Smooth muscle cell (in vitro differentiated cells): ENCODE measurements around the gene GPC5. TPM values are rescaled to one million over a fixed set of nuclear protein-coding genes. Genes with fewer than 3 reads are reported as not detected.

Source experiments
- DNase-seq: peaks from one replicate; lab custom pipeline; 2025; ENCODE audit not compliant: unreplicated experiment; lab: John Stamatoyannopoulos, UW
- H2AFZ ChIP-seq: fragments of 200-600 bp; sonication (generic); 2 replicates; pipeline ENCODE4 v1.6.0; 2016; ENCODE audit warnings: antibody characterized with exemption, low read depth, mild to moderate bottlenecking
- H3F3A ChIP-seq: fragments of 200-600 bp; sonication (generic); 2 replicates; pipeline ENCODE4 v1.6.0; 2017; ENCODE audit warnings: antibody characterized with exemption, low read depth
- H3K27ac ChIP-seq: fragments of 200-600 bp; sonication (generic); 2 replicates; pipeline ENCODE4 v1.5.1; 2016; ENCODE audit warnings: low read depth, mild to moderate bottlenecking
- H3K27me3 ChIP-seq: fragments of 200-600 bp; sonication (generic); 2 replicates; pipeline ENCODE4 v1.6.1; 2016; ENCODE audit warnings: low read depth, mild to moderate bottlenecking
- H3K36me3 ChIP-seq: fragments of 200-600 bp; sonication (generic); 2 replicates; pipeline ENCODE4 v1.5.1; 2016; ENCODE audit warnings: low read depth
- H3K4me1 ChIP-seq: fragments of 200-600 bp; sonication (generic); 2 replicates; pipeline ENCODE4 v1.5.1; 2016; ENCODE audit warnings: low read depth
- H3K4me2 ChIP-seq: fragments of 200-600 bp; sonication (generic); 2 replicates; pipeline ENCODE4 v1.6.0; 2016; ENCODE audit warnings: mild to moderate bottlenecking
- H3K4me3 ChIP-seq: fragments of 200-600 bp; sonication (generic); 2 replicates; pipeline ENCODE4 v1.5.1; 2016; ENCODE audit warnings: mild to moderate bottlenecking
- H3K79me2 ChIP-seq: fragments of 200-600 bp; sonication (generic); 2 replicates; pipeline ENCODE4 v1.6.0; 2016; ENCODE audit warnings: low read depth, mild to moderate bottlenecking
- H3K9ac ChIP-seq: fragments of 200-600 bp; sonication (generic); 2 replicates; pipeline ENCODE4 v1.6.0; 2016; ENCODE audit warnings: low read depth
- H3K9me3 ChIP-seq: fragments of 200-600 bp; sonication (generic); replicated peaks from 2 replicates; pipeline ENCODE4 v1.5.1; 2016; ENCODE audit warnings: low read depth
- H4K20me1 ChIP-seq: fragments of 200-600 bp; sonication (generic); 2 replicates; pipeline ENCODE4 v1.6.0; 2016; ENCODE audit warnings: low read depth
- WGBS: methylation state at CpG from one replicate; pipeline ENCODE4 v1.1.7; 2016; ENCODE audit warnings: low lambda C conversion rate; 5-methylcytosine and 5-hydroxymethylcytosine counted together
- polyA plus RNA-seq: library from polyadenylated mRNA; unstranded; fragments of >200 nt; fragmentation: Nextera tagmentation; extraction: Ambion mirVana; gene quantifications from 2 replicates; pipeline ENCODE4 v1.2.1, GENCODE V29; 2016
- total RNA-seq: library from RNA; depleted of rRNA; stranded (reverse); fragments of >200 nt; gene quantifications from 2 replicates; pipeline ENCODE4 v1.2.3, GENCODE V29; 2014
- TF ChIP-seq, protein P1 (sequence below): fragments of 200-600 bp; sonication (generic); IDR thresholded peaks from 2 replicates; pipeline ENCODE4 v1.5.1; 2017; ENCODE audit warnings: borderline replicate concordance, mild to moderate bottlenecking, antibody characterized with exemption; ENCODE audit not compliant: insufficient read depth, poor library complexity, severe bottlenecking

Gene GPC5
- total and polyA plus RNA-seq, 2 experiments from 2014 or later, result 0.99 to 1.0 TPM

DNA sequence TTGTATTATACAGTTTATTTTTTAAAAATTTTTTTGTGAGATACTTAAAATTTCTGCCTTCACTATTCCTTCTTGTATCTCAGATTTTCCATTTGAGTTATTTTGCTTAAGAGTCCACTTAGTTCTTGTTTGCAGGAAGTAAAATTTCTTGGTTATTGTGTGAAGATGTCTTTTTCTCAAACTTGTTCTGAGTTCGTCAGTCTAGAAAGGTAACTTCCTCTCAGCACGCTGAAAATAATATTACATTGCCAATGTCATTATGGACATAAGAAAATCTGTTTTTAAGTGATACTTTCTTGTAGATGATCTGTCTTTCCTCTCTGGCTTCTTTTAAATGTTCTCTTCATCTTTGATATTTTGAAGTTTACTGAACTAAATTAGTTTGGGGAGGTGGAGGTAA lies 1096.5 kb downstream of the GPC5 start:
- Histone ChIP-seq H3K9ac (no peak overlapping the region), H3F3A (no peaks in the 10 kb centered on the region), H3K9me3 (peaks cover 2% of the 10 kb centered on the region), H3K27me3 (no peaks in the 10 kb centered on the region), H3K27ac (no peak overlapping the region), H3K4me1 (no peaks in the 10 kb centered on the region), H3K36me3 (no peaks in the 10 kb centered on the region), H4K20me1 (no peaks in the 10 kb centered on the region), H2AFZ (no peak overlapping the region), H3K79me2 (no peaks in the 10 kb centered on the region), H3K4me3 (no peak overlapping the region), H3K4me2 (no peak overlapping the region)
- no peak for DNase-seq
- TF ChIP-seq, protein P1, sequence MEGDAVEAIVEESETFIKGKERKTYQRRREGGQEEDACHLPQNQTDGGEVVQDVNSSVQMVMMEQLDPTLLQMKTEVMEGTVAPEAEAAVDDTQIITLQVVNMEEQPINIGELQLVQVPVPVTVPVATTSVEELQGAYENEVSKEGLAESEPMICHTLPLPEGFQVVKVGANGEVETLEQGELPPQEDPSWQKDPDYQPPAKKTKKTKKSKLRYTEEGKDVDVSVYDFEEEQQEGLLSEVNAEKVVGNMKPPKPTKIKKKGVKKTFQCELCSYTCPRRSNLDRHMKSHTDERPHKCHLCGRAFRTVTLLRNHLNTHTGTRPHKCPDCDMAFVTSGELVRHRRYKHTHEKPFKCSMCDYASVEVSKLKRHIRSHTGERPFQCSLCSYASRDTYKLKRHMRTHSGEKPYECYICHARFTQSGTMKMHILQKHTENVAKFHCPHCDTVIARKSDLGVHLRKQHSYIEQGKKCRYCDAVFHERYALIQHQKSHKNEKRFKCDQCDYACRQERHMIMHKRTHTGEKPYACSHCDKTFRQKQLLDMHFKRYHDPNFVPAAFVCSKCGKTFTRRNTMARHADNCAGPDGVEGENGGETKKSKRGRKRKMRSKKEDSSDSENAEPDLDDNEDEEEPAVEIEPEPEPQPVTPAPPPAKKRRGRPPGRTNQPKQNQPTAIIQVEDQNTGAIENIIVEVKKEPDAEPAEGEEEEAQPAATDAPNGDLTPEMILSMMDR, result no peak
- WGBS, result 95% methylated on average over 2 of the region's 2 CpGs

DNA sequence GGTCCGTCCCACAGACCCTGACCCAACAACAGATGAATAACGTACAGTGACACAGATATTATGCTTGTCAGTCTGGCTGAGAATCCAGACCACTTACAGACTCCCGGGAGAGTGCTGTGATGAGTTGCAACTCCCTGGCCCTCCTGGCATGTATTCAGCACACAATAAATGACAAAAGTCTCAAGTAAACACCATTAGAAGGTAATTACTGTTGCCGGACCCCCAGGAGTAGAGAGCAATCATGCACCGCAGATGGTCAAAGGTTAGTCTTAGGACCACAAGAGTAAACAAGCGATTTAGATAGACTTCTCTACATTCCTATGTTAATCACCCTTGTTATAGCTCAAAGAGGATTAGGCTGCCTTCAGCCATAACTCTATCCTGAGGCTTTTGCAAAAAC lies 1101.8 kb downstream of the GPC5 start:
- DNase-seq, result no peak
- no peak overlapping the region for H3K4me3 ChIP-seq
- 46% methylated on average over 6 of the region's 6 CpGs for WGBS

DNA sequence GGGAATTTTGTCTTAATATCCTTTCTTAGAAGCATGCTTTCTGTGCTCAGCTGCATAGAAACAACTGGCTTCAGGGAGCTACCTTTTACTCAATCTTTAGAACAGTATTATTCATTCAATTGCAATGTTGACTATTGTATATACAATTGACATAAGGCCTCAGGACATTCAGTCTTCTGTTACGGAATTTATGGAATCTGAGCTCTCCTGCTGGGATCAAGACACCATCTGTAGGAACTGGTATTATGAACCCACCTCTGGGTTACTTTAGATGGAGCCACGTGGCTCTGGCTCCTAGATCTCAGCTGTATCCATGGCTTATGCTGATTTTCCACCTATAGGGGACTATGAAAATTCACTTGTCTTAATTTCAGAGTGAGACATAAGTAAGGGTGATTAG lies 1112.0 kb downstream of the GPC5 start:
- TF ChIP-seq, protein P1, result no peak
- Histone ChIP-seq H3K36me3 (no peaks in the 10 kb centered on the region), H4K20me1 (no peaks in the 10 kb centered on the region), H3K4me2 (no peak overlapping the region), H3K9ac (no peak overlapping the region), H2AFZ (no peak overlapping the region), H3K4me1 (no peaks in the 10 kb centered on the region), H3K9me3 (no peaks in the 10 kb centered on the region), H3K79me2 (no peaks in the 10 kb centered on the region), H3K27ac (no peak overlapping the region), H3F3A (no peaks in the 10 kb centered on the region), H3K27me3 (no peaks in the 10 kb centered on the region), H3K4me3 (no peak overlapping the region)
- 46% methylated on average over 2 of the region's 2 CpGs for WGBS
- no peak for DNase-seq

More for the DNA sequence above, 1101.8 kb downstream of the GPC5 start:
- H3F3A ChIP-seq, result no peaks in the 10 kb centered on the region
- H3K9ac ChIP-seq, result no peak overlapping the region
- H3K27me3 ChIP-seq, result no peaks in the 10 kb centered on the region
- H2AFZ ChIP-seq, result no peak overlapping the region
- no peaks in the 10 kb centered on the region for H3K4me1 ChIP-seq
- no peak overlapping the region for H3K27ac ChIP-seq
- no peaks in the 10 kb centered on the region for H4K20me1 ChIP-seq
- H3K9me3 ChIP-seq, result peaks cover 2% of the 10 kb centered on the region
- H3K36me3 ChIP-seq, result no peaks in the 10 kb centered on the region
- TF ChIP-seq, protein P1, result no peak
- H3K4me2 ChIP-seq, result no peak overlapping the region
- H3K79me2 ChIP-seq, result no peaks in the 10 kb centered on the region

DNA sequence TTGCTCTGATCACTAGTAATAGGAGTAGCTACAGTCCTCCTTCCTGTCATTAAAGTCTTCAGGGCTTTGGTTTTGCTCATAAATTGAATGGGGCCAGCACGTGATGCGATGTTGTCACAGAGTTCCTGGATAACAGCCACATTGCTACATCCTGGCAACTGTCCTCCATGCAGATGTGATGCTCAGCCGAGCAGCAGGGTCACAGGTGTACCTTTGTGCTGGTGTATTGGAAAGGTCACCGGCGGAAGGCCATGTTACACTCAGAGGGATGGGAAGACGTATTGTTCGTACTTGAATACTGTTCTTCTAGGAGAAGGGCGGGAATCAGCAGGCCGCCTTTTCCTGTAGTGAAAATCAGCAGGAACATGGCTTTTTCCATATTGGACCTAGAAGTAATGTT lies 1114.4 kb downstream of the GPC5 start:
- Histone ChIP-seq H2AFZ (no peak overlapping the region), H3K9ac (no peak overlapping the region), H4K20me1 (no peaks in the 10 kb centered on the region), H3K4me1 (no peaks in the 10 kb centered on the region), H3K4me3 (no peak overlapping the region), H3K27me3 (no peaks in the 10 kb centered on the region), H3K4me2 (no peak overlapping the region), H3K27ac (no peak overlapping the region), H3K9me3 (no peaks in the 10 kb centered on the region), H3K79me2 (no peaks in the 10 kb centered on the region), H3K36me3 (no peaks in the 10 kb centered on the region), H3F3A (no peaks in the 10 kb centered on the region)
- 88% methylated on average over 9 of the region's 9 CpGs for WGBS
- DNase-seq, result no peak
- TF ChIP-seq, protein P1, result no peak
